Neutrophil (primary cell): ENCODE results near the gene FCRLB.
"Not testable (repeated sequence)": the region's sequence is repeated elsewhere in the genome, so short reads cannot be mapped to it uniquely, and the experiment has no call there.

Experiments
- H3K27ac ChIP-seq: fragments of 200-600 bp; sonication (generic); 2 replicates; pipeline ENCODE4 v1.5.1; 2016; ENCODE audit warnings: mild to moderate bottlenecking, moderate library complexity
- H3K27me3 ChIP-seq: fragments of 200-600 bp; sonication (generic); 2 replicates; pipeline ENCODE4 v1.6.0; 2016; ENCODE audit warnings: mild to moderate bottlenecking
- H3K36me3 ChIP-seq: fragments of 200-600 bp; sonication (generic); 2 replicates; pipeline ENCODE4 v1.5.1; 2017
- H3K4me1 ChIP-seq, 2 experiments: fragments of 200-600 bp in 1 of 2; sonication (generic) in 1 of 2; 1 replicate in 1 of 2; 2 replicates in 1 of 2; pipeline versions ENCODE4 v1.5.1 to v1.6.1; 2013 to 2016; ENCODE audit warnings: low read depth in 1 of 2, low read length in 1 of 2, mild to moderate bottlenecking in 1 of 2, moderate library complexity in 1 of 2; ENCODE audit not compliant: control insufficient read depth in 1 of 2, insufficient read depth in 1 of 2
- H3K4me3 ChIP-seq, 2 experiments: fragments of 200-600 bp in 1 of 2; sonication (generic) in 1 of 2; 1 replicate in 1 of 2; 2 replicates in 1 of 2; pipeline ENCODE4 v1.5.1; 2013 to 2016; ENCODE audit warnings: low read depth in 1 of 2, low read length in 1 of 2, mild to moderate bottlenecking in 1 of 2, moderate library complexity in 1 of 2
- H3K9me3 ChIP-seq: fragments of 200-600 bp; sonication (generic); 2 replicates; pipeline ENCODE4 v1.5.1; 2016
- TF ChIP-seq, protein P1 (sequence below): fragments of 200-600 bp; sonication (generic); IDR thresholded peaks from 2 replicates; pipeline ENCODE4 v1.5.1; 2016; ENCODE audit warnings: antibody characterized with exemption

The FCRLB gene

DNA sequence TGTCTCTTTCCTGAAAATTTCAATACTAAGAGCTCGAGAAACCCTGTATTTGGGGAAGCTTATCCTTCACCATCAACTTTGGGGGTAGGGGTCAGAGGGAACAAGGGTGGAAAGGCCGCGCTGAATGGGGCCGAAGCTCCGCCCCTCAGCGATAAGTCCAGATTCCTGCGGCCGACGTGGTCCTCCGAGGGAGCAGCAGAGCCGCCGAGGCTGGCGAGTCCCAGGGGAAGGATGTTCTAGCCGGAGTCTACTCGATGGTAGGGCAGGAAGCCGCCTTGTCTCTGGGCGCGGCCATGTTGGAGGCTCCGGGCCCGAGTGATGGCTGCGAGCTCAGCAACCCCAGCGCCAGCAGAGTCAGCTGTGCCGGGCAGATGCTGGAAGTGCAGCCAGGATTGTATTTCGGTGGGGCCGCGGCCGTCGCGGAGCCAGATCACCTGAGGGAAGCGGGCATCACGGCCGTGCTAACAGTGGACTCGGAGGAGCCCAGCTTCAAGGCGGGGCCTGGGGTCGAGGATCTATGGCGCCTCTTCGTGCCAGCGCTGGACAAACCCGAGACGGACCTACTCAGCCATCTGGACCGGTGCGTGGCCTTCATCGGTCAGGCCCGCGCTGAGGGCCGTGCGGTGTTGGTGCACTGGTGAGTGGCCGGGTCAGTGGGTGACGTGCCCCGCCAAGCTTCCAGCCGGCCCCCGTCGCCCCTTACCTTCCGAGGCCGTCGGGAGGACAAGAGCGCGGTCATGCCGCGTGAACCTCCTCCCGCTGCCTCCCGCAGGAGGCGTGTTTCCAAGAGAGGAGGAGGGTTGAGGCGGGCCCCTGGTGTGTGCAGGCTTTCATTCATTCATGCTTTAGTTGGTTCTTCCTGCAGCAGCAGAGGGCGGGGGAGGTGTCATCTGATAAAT is 28.4 kb downstream of the FCRLB start, which contains the start of gene DUSP12:
DUSP12 (plus strand) TSS at position 278 of the 899 bp plus-strand sequence; CDS start at position 294, 16 bp downstream.
- H3K36me3 ChIP-seq, result peaks cover 28% of the 10 kb centered on the region
- H3K9me3 ChIP-seq, result no peaks in the 10 kb centered on the region
- H3K27ac ChIP-seq, result peak within 1 kb of the TSS; percentile 63
- peak within 1 kb of the TSS; percentile 71 to 97 for H3K4me3 ChIP-seq
- TF ChIP-seq, protein P1, sequence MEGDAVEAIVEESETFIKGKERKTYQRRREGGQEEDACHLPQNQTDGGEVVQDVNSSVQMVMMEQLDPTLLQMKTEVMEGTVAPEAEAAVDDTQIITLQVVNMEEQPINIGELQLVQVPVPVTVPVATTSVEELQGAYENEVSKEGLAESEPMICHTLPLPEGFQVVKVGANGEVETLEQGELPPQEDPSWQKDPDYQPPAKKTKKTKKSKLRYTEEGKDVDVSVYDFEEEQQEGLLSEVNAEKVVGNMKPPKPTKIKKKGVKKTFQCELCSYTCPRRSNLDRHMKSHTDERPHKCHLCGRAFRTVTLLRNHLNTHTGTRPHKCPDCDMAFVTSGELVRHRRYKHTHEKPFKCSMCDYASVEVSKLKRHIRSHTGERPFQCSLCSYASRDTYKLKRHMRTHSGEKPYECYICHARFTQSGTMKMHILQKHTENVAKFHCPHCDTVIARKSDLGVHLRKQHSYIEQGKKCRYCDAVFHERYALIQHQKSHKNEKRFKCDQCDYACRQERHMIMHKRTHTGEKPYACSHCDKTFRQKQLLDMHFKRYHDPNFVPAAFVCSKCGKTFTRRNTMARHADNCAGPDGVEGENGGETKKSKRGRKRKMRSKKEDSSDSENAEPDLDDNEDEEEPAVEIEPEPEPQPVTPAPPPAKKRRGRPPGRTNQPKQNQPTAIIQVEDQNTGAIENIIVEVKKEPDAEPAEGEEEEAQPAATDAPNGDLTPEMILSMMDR, result no peak
- H3K4me1 ChIP-seq, result peaks cover 14 to 18% of the 10 kb centered on the region in 2 experiments
- H3K27me3 ChIP-seq, result peaks cover 37% of the 10 kb centered on the region

DNA sequence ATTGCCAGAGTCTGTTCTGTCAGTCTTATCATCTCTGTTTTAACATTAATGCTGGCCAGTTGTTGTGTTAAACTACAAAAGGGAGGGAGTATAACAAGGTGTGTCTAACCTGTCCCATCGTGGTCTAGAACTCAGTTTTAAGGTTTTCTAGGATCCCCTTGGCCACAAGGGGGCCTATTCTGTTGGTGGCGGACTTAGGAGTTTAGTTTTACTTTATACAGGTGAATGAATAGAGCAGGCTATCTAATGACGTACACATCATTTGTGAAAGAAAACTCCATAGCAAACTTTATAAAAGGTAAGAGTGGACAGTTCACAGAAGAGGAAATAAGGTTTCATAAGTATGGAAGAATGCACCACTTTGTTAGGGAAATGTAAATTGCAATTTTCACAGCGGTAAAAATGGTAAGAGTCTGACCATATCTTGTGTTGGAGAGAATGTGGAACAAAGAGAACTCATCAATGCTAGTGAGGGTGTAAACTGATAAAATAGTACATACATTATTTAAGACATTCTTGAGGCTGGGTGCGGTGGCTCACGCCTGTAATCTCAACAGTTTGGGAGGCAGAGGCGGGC is 42.3 kb downstream of the FCRLB start:
- H3K9me3 ChIP-seq, result no peaks in the 10 kb centered on the region
- peaks cover 33 to 35% of the 10 kb centered on the region in 2 experiments for H3K4me1 ChIP-seq
- H3K4me3 ChIP-seq, result no peak overlapping the region
- H3K27me3 ChIP-seq, result no peaks in the 10 kb centered on the region
- peaks cover 8% of the 10 kb centered on the region for H3K36me3 ChIP-seq
- no peak overlapping the region for H3K27ac ChIP-seq
- TF ChIP-seq, protein P1, result peak; percentile 41

- Histone ChIP-seq H3K27me3 (no peaks in the 10 kb centered on the region), H3K4me1 (peaks cover 53 to 55% of the 10 kb centered on the region in 2 experiments), H3K27ac (peak within 1 kb of the TSS; percentile 86), H3K36me3 (no peaks in the 10 kb centered on the region), H3K4me3 (peak within 1 kb of the TSS; percentile 79 to 97), H3K9me3 (no peaks in the 10 kb centered on the region)
- TF ChIP-seq, protein P1, result no peak
Measured at GRCh38 chr1:161766102-161766981, 45.0 kb downstream of the FCRLB start, which contains the start of gene ATF6. TSS of gene ATF6 (plus strand) at chr1:161766320. CDS start at chr1:161766361, 41 bp downstream.

DNA sequence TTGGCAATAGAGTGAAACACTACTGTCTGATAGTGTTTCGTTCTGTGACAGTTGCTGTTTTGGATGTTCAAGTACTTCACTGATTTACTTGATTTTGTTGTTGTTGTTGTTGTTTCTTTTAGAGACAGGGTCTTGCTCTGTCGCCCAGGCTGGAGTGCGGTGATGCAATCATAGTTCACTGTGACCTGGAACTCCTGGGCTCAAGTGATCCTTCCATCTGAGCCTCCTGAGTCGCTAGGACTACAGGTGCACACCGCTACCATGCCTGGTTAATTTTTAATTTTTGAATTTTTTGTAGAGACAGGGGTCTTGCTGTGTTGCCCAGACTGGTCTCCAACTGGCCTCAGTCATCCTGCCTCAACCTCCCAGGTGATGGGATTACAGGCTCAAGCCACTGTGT is 47.1 kb downstream of the FCRLB start:
- no peaks in the 10 kb centered on the region for H3K9me3 ChIP-seq
- TF ChIP-seq, protein P1, result no peak
- H3K4me3 ChIP-seq, result no peak overlapping the region
- H3K27me3 ChIP-seq, result no peaks in the 10 kb centered on the region
- H3K4me1 ChIP-seq, result peaks cover 72 to 76% of the 10 kb centered on the region in 2 experiments
- no peak overlapping the region for H3K27ac ChIP-seq
- no peaks in the 10 kb centered on the region for H3K36me3 ChIP-seq

- Histone ChIP-seq H3K4me1 (peaks cover 79 to 83% of the 10 kb centered on the region in 2 experiments), H3K27ac (no peak overlapping the region), H3K36me3 (no peaks in the 10 kb centered on the region), H3K4me3 (no peak overlapping the region), H3K27me3 (no peaks in the 10 kb centered on the region), H3K9me3 (no peaks in the 10 kb centered on the region)
- TF ChIP-seq, protein P1, result no peak
Measured at GRCh38 chr1:161768986-161769672, 47.8 kb downstream of the FCRLB start.

- not testable (repeated sequence) for H3K4me3 ChIP-seq, H3K9me3 ChIP-seq, H3K27ac ChIP-seq, H3K36me3 ChIP-seq, H3K27me3 ChIP-seq
- H3K4me1 ChIP-seq, result peaks cover 80 to 84% of the 10 kb centered on the region in 2 experiments
Measured at GRCh38 chr1:161769673-161770045, 48.3 kb downstream of the FCRLB start.
